Measurements from ENCODE around the gene CCNE1. TPM values are rescaled to one million over a fixed set of nuclear protein-coding genes. Genes with fewer than 3 reads are reported as not detected.
A peak's percentile ranks its signal among the peaks of the same experiment; 100 is the strongest.
"Not testable (repeated sequence)": the region's sequence is repeated elsewhere in the genome, so short reads cannot be mapped to it uniquely, and the experiment has no call there.

CCNE1 gene
- total RNA-seq, 1 donor from 2014 or later: 6.4 TPM

- H3K27me3 Mint-ChIP-seq (ENCODE audit: unreplicated experiment): peaks cover 10% of the 10 kb centered on the region
- no peaks in the 10 kb centered on the region for H3K9me3 Mint-ChIP-seq (ENCODE audit: unreplicated experiment)
- peaks cover 4% of the 10 kb centered on the region for H3K36me3 Mint-ChIP-seq (ENCODE audit: unreplicated experiment)
- H3K27ac Mint-ChIP-seq (ENCODE audit: unreplicated experiment): peak overlapping the region; percentile 84
- no peak overlapping the region for H3K4me3 Mint-ChIP-seq (ENCODE audit: unreplicated experiment)
- TF ChIP-seq CTCF (IDR thresholded peaks at IDR 0.05; ENCODE audit: partially characterized antibody, unreplicated experiment): no peak
- H3K4me1 Mint-ChIP-seq (ENCODE audit: low read depth, unreplicated experiment): peaks cover 4% of the 10 kb centered on the region
- no peak for DNase-seq
These were observed 16.2 kb upstream of the CCNE1 start for GRCh38 chr19:29795461-29796172.

- H3K27ac Mint-ChIP-seq (ENCODE audit: unreplicated experiment): no peak overlapping the region
- no peak overlapping the region for H3K4me3 Mint-ChIP-seq (ENCODE audit: unreplicated experiment)
- peaks cover 4% of the 10 kb centered on the region for H3K4me1 Mint-ChIP-seq (ENCODE audit: low read depth, unreplicated experiment)
- no peak for TF ChIP-seq CTCF (IDR thresholded peaks at IDR 0.05; ENCODE audit: partially characterized antibody, unreplicated experiment)
- peaks cover 4% of the 10 kb centered on the region for H3K36me3 Mint-ChIP-seq (ENCODE audit: unreplicated experiment)
- DNase-seq: no peak
- H3K27me3 Mint-ChIP-seq (ENCODE audit: unreplicated experiment): peaks cover 10% of the 10 kb centered on the region
- no peaks in the 10 kb centered on the region for H3K9me3 Mint-ChIP-seq (ENCODE audit: unreplicated experiment)
These were observed 15.6 kb upstream of the CCNE1 start for GRCh38 chr19:29796173-29796573.

- DNase-seq: no peak
- Mint-ChIP-seq H3K9me3 (ENCODE audit: unreplicated experiment) (no peaks in the 10 kb centered on the region), H3K4me3 (ENCODE audit: unreplicated experiment) (no peak overlapping the region), H3K36me3 (ENCODE audit: unreplicated experiment) (no peaks in the 10 kb centered on the region), H3K27me3 (ENCODE audit: unreplicated experiment) (peaks cover 10% of the 10 kb centered on the region), H3K4me1 (ENCODE audit: low read depth, unreplicated experiment) (peaks cover 4% of the 10 kb centered on the region), H3K27ac (ENCODE audit: unreplicated experiment) (no peak overlapping the region)
- no peak for TF ChIP-seq CTCF (IDR thresholded peaks at IDR 0.05; ENCODE audit: partially characterized antibody, unreplicated experiment)
These were observed 12.9 kb upstream of the CCNE1 start for GRCh38 chr19:29798774-29799497.

GRCh38 chr19:29800100-29800825, 11.5 kb upstream of the CCNE1 start:
- Mint-ChIP-seq H3K36me3 (ENCODE audit: unreplicated experiment) (no peaks in the 10 kb centered on the region), H3K4me1 (ENCODE audit: low read depth, unreplicated experiment) (peaks cover 4% of the 10 kb centered on the region), H3K4me3 (ENCODE audit: unreplicated experiment) (no peak overlapping the region), H3K27me3 (ENCODE audit: unreplicated experiment) (peaks cover 10% of the 10 kb centered on the region), H3K27ac (ENCODE audit: unreplicated experiment) (no peak overlapping the region), H3K9me3 (ENCODE audit: unreplicated experiment) (peaks cover 2% of the 10 kb centered on the region)
- DNase-seq: no peak
- TF ChIP-seq CTCF (IDR thresholded peaks at IDR 0.05; ENCODE audit: partially characterized antibody, unreplicated experiment): no peak

- not testable (repeated sequence) for H3K36me3 Mint-ChIP-seq (ENCODE audit: unreplicated experiment); H3K4me1 Mint-ChIP-seq (ENCODE audit: low read depth, unreplicated experiment); H3K4me3 Mint-ChIP-seq (ENCODE audit: unreplicated experiment); DNase-seq; H3K27ac Mint-ChIP-seq (ENCODE audit: unreplicated experiment); H3K9me3 Mint-ChIP-seq (ENCODE audit: unreplicated experiment); H3K27me3 Mint-ChIP-seq (ENCODE audit: unreplicated experiment)
These were observed 7.8 kb upstream of the CCNE1 start for GRCh38 chr19:29803951-29804350.

Measured in glutamatergic neuron (in vitro differentiated cells).